H1 (cell line): ENCODE measurements around the gene TNPO3. TPM values are rescaled to one million over a fixed set of nuclear protein-coding genes. Genes with fewer than 3 reads are reported as not detected.
A peak's percentile ranks its signal among the peaks of the same experiment; 100 is the strongest.
"Not testable (repeated sequence)": the region's sequence is repeated elsewhere in the genome, so short reads cannot be mapped to it uniquely, and the experiment has no call there.

Source experiments
- CTCF ChIA-PET: fragments of 300-600 bp; sonication (Branson Sonifier 250); formaldehyde crosslinking; loops from one replicate; lab custom pipeline; 2021; ENCODE audit not compliant: partially characterized antibody; lab: Charles Lee
- POLR2A ChIA-PET: fragments of 300-600 bp; sonication (Branson Sonifier 250); formaldehyde crosslinking; loops from one replicate; lab custom pipeline; 2021; ENCODE audit warnings: inconsistent platforms; ENCODE audit not compliant: partially characterized antibody; lab: Charles Lee
- DNase-seq, 2 experiments: peaks; one replicate each; pipeline versions ENCODE4 v3.0.0 to v3.0.0-alpha.2; 2010 to 2022; ENCODE audit warnings: low spot score in 2 of 2, low read depth in 1 of 2, mixed read lengths in 1 of 2
- FAIRE-seq: peaks from 2 replicates; lab custom pipeline; 2011; peaks lifted over from hg19 to GRCh38; lab: Jason Lieb, UNC
- H2AFZ ChIP-seq: 2 replicates; pipeline ENCODE4 v1.8.1; 2012; ENCODE audit warnings: low read length, inconsistent platforms
- H2AK5ac ChIP-seq: 2 replicates; pipeline ENCODE4 v1.6.1; 2013; ENCODE audit warnings: low read depth, low read length
- H2BK120ac ChIP-seq: replicated peaks from 2 replicates; pipeline ENCODE3; 2013; ENCODE audit warnings: low read depth, low read length, inconsistent platforms
- H2BK12ac ChIP-seq: 2 replicates; pipeline ENCODE4 v1.6.1; 2013; ENCODE audit warnings: low read depth, low read length
- H2BK15ac ChIP-seq: 2 replicates; pipeline ENCODE4 v1.6.1; 2013; ENCODE audit warnings: low read length
- H2BK20ac ChIP-seq: 2 replicates; pipeline ENCODE4 v1.6.1; 2013; ENCODE audit warnings: low read length
- H2BK5ac ChIP-seq: 2 replicates; pipeline ENCODE4 v1.6.1; 2013; ENCODE audit warnings: low read depth, low read length
- H3K14ac ChIP-seq: 2 replicates; pipeline ENCODE4 v1.6.1; 2013; ENCODE audit warnings: inconsistent platforms; ENCODE audit not compliant: insufficient read length
- H3K18ac ChIP-seq: 2 replicates; pipeline ENCODE4 v1.6.1; 2013; ENCODE audit warnings: low read length; ENCODE audit errors: extremely low read depth
- H3K23ac ChIP-seq: 2 replicates; pipeline ENCODE4 v1.6.1; 2013; ENCODE audit warnings: inconsistent platforms; ENCODE audit not compliant: insufficient read length
- H3K23me2 ChIP-seq: 2 replicates; pipeline ENCODE4 v1.6.1; 2013; ENCODE audit warnings: low read depth, low read length
- H3K27ac ChIP-seq: 2 replicates; pipeline ENCODE4 v1.6.1; 2011; ENCODE audit warnings: low read depth, low read length, inconsistent platforms
- H3K27me3 ChIP-seq, 4 experiments: replicated peaks in 1 of 4; 1 replicate in 1 of 4; 2 replicates in 3 of 4; pipeline versions ENCODE4 v1.6.1 to v1.8.1; 2011 to 2013; ENCODE audit warnings: low read length in 3 of 4, mild to moderate bottlenecking in 3 of 4, inconsistent platforms in 2 of 4, mixed read lengths in 2 of 4, moderate library complexity in 1 of 4; ENCODE audit not compliant: control insufficient read depth in 3 of 4, insufficient read depth in 3 of 4; ENCODE audit errors: extremely low read depth in 1 of 4
- H3K36me3 ChIP-seq, 4 experiments: 2 replicates each; pipeline versions ENCODE4 v1.6.1 to v1.8.1; 2011 to 2013; ENCODE audit warnings: mild to moderate bottlenecking in 4 of 4, low read length in 3 of 4, moderate library complexity in 2 of 4, control low read depth in 1 of 4, inconsistent platforms in 1 of 4; ENCODE audit not compliant: insufficient read depth in 4 of 4, control insufficient read depth in 2 of 4
- H3K4ac ChIP-seq: replicated peaks from 2 replicates; pipeline ENCODE3; 2013; ENCODE audit warnings: low read length, low read depth, mixed read lengths, inconsistent platforms; ENCODE audit not compliant: insufficient read length
- H3K4me1 ChIP-seq, 4 experiments: replicated peaks in 1 of 4; 1 replicate in 1 of 4; 2 replicates in 3 of 4; pipeline versions ENCODE4 v1.6.1 to v1.8.1; 2011 to 2013; ENCODE audit warnings: low read length in 3 of 4, inconsistent platforms in 2 of 4, mixed read lengths in 1 of 4; ENCODE audit not compliant: insufficient read depth in 4 of 4, control insufficient read depth in 3 of 4
- H3K4me2 ChIP-seq, 2 experiments: 2 replicates each; pipeline versions ENCODE4 v1.6.1 to v1.8.1; 2011 to 2013; ENCODE audit warnings: low read depth in 2 of 2, low read length in 2 of 2, control low read depth in 1 of 2, inconsistent platforms in 1 of 2, mild to moderate bottlenecking in 1 of 2; ENCODE audit not compliant: insufficient read depth in 1 of 2
- H3K4me3 ChIP-seq, 4 experiments: fragments of 200-600, 300-600 bp in 1 of 4; sonication (generic), shearing (Covaris generic), sonication (Bioruptor Twin) in 1 of 4; 2 replicates each; pipeline versions ENCODE4 v1.5.1 to v1.8.1; 2011 to 2016; ENCODE audit warnings: low read length in 4 of 4, low read depth in 3 of 4, control low read depth in 2 of 4, inconsistent platforms in 2 of 4, mild to moderate bottlenecking in 2 of 4, mixed read lengths in 1 of 4, moderate library complexity in 1 of 4; ENCODE audit not compliant: insufficient read depth in 2 of 4; ENCODE audit errors: extremely low read depth in 1 of 4
- H3K56ac ChIP-seq: replicated peaks from 2 replicates; pipeline ENCODE3; 2013; ENCODE audit warnings: low read depth, mild to moderate bottlenecking, mixed read lengths, low read length, inconsistent platforms; ENCODE audit not compliant: insufficient read length
- H3K79me1 ChIP-seq: 2 replicates; pipeline ENCODE4 v1.6.1; 2013; ENCODE audit warnings: low read depth, low read length, control low read depth
- H3K79me2 ChIP-seq, 2 experiments: 2 replicates each; pipeline versions ENCODE4 v1.6.1 to v1.8.1; 2012 to 2013; ENCODE audit warnings: low read length in 2 of 2, mild to moderate bottlenecking in 2 of 2, inconsistent platforms in 1 of 2; ENCODE audit not compliant: insufficient read depth in 2 of 2, control insufficient read depth in 1 of 2
- H3K9ac ChIP-seq, 4 experiments: replicated peaks in 1 of 4; 1 replicate in 1 of 4; 2 replicates in 3 of 4; pipeline versions ENCODE4 v1.6.1 to v1.8.1; 2011 to 2013; ENCODE audit warnings: low read depth in 3 of 4, low read length in 3 of 4, control low read depth in 2 of 4, mild to moderate bottlenecking in 2 of 4, moderate library complexity in 2 of 4, inconsistent platforms in 1 of 4; ENCODE audit errors: extremely low read depth in 1 of 4
- H3K9me3 ChIP-seq, 2 experiments: 2 replicates each; pipeline versions ENCODE4 v1.6.1 to v1.8.1; 2012 to 2013; ENCODE audit warnings: mild to moderate bottlenecking in 2 of 2, moderate library complexity in 2 of 2, control low read depth in 1 of 2, inconsistent platforms in 1 of 2, low read depth in 1 of 2, low read length in 1 of 2, mixed read lengths in 1 of 2; ENCODE audit not compliant: insufficient read depth in 2 of 2
- H4K20me1 ChIP-seq, 2 experiments: replicated peaks in 1 of 2; 2 replicates each; pipeline versions ENCODE3 to v1.8.1; 2011 to 2013; ENCODE audit warnings: inconsistent platforms in 2 of 2, low read length in 2 of 2, mild to moderate bottlenecking in 1 of 2; ENCODE audit not compliant: insufficient read depth in 2 of 2, control insufficient read depth in 1 of 2
- H4K5ac ChIP-seq: 2 replicates; pipeline ENCODE4 v1.6.1; 2013; ENCODE audit warnings: low read length, low read depth, mixed read lengths, inconsistent platforms; ENCODE audit not compliant: insufficient read length
- H4K8ac ChIP-seq: 2 replicates; pipeline ENCODE4 v1.8.0; 2013; ENCODE audit warnings: mild to moderate bottlenecking, moderate library complexity, low read length, inconsistent platforms; ENCODE audit not compliant: insufficient read depth; ENCODE audit errors: extremely low read depth
- H4K91ac ChIP-seq: replicated peaks from 2 replicates; pipeline ENCODE3; 2013; ENCODE audit warnings: low read length, mixed read lengths, inconsistent platforms; ENCODE audit not compliant: insufficient read length
- CBX5 ChIP-seq: fragments of 300-800, 300-1000 bp; sonication (generic); IDR thresholded peaks from 2 replicates; pipeline ENCODE4 v1.7.1; 2016; ENCODE audit warnings: antibody characterized with exemption, low read length, low read depth
- KDM1A ChIP-seq: fragments of 200-600, 300-600 bp; sonication (generic); IDR thresholded peaks from 2 replicates; pipeline ENCODE4 v1.7.1; 2016; ENCODE audit warnings: mild to moderate bottlenecking, low read length, borderline replicate concordance
- NANOG ChIP-seq: IDR thresholded peaks from 2 replicates; pipeline ENCODE4 v1.6.1; 2011; ENCODE audit warnings: low read length, low read depth, mild to moderate bottlenecking, inconsistent platforms; ENCODE audit not compliant: insufficient read depth, poor library complexity, severe bottlenecking
- PHF8 ChIP-seq: fragments of 200-600 bp; sonication (generic); conservative IDR thresholded peaks from 2 replicates; pipeline ENCODE4 v1.7.1; 2012; ENCODE audit warnings: low read depth, mild to moderate bottlenecking, inconsistent platforms, low read length, moderate library complexity
- WGBS, 2 experiments: shearing (Covaris generic) in 1 of 2; methylation state at CpG; one replicate each; pipeline versions ENCODE4 v1.1.6 to v1.1.7; 2013 to 2015; ENCODE audit warnings: low lambda C conversion rate in 2 of 2, mixed read lengths in 2 of 2, inconsistent platforms in 1 of 2, low coverage in 1 of 2, missing lambda C conversion rate in 1 of 2; ENCODE audit not compliant: insufficient replicate concordance in 2 of 2, insufficient coverage in 1 of 2, insufficient read length in 1 of 2; ENCODE audit errors: extremely low coverage in 1 of 2, missing lambda C conversion rate in 1 of 2; 5-methylcytosine and 5-hydroxymethylcytosine counted together
- polyA plus RNA-seq, 7 experiments: library from polyadenylated mRNA; depleted of rRNA in 3 of 7; stranded (reverse) in 5 of 7; unstranded in 2 of 7; fragments of >200 nt in 5 of 7; fragments of 200-250 nt in 2 of 7; gene quantifications; 1 replicate in 5 of 7; 2 replicates in 1 of 7; 4 replicates in 1 of 7; pipeline versions ENCODE4 v1.2.1 to v1.2.3, GENCODE V29; 2011 to 2013; ENCODE audit warnings: missing spikeins in 2 of 7, mixed read lengths in 2 of 7
- total RNA-seq: library from RNA; stranded (reverse); fragmentation: NEBNext Ultra II Directional; extraction: Animal tissue kit (Norgen Biotek cat#: 25700); gene quantifications from 2 replicates; pipeline ENCODE4 v1.2.1, GENCODE V29; 2021

Gene TNPO3
- total and polyA plus RNA-seq, 2 of the 8 experiments (the other 6 are each of a cell fraction or from before 2014, with no cell fraction given), result 67.6 to 99.2 TPM

DNA sequence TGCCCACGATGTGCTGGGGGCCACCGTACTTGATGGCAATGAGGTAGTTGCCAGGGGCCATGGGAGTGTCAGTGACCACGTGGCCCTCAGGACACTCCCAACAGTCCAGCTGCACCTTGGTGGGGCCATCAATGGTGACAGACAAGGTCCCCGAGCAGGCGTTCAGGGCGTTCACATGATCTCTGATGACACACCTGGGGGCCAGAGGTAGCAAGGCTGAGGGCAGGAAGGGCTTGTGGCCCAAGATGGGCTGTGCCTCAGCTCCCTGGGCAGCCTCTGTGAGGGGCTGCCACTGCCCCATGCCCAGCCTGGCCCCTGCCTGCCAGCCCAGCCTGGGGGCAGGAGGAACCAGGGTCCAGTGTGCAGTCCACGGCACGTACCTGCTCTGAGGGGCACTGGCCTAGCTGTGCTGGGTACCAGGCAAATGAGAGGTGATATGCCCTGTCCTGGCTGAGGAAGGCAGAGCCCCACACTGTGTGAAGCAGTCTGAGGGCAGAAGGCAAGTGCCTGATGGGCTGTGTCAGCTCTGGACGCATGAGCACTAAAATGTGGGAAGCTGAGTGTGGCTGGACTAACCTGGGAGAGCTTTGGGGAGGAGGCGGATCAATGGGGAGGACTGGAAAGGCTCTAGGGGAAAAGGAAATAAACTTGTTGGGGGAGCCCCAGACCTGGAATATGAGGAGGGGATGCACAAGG is 140.9 kb downstream of the TNPO3 start (continued):
- no peak for TF ChIP-seq NANOG
- no peak for TF ChIP-seq PHF8
- TF ChIP-seq CBX5, result no peak
- no peak for TF ChIP-seq KDM1A

DNA sequence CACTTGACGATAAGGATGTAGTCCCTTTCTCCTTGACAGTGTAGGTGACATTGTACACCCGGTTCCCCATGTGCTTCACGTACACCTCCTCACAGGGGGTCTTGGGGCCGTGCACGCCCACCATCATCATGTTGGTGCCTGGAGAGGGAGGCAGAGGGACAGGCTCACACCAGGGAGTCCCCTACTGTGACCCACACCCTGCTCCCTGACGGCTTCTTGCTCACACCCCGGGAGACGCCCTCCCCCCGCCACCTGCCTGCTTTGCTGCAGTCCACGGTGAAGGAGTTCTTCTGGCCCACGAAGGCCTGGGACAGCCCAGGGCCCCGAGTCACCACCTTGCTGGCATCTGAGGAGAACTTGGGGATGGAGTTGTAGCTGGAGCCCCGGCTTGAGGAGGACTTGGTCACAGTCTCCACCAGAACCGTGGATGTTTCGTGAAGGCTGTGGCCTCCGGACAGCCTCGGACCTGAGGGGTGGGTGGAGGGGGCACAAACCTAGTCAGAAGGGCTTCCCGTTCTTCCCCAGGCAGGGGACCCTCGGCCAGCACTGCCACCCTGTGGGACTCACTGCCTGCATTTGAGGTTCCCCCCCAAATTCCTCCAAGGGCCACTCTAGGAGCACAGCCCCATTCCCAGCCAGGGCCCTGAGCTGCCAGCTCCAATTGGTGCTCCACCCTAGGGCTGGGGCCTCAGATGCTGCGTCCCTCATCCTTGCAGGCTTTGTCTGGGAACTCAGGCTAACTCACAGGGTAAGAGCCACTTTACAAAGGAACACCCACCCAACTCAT is 142.0 kb downstream of the TNPO3 start:
- H3K79me2 ChIP-seq, H4K8ac ChIP-seq, H3K56ac ChIP-seq, H4K91ac ChIP-seq, H3K9me3 ChIP-seq, H3K79me1 ChIP-seq, H2BK5ac ChIP-seq, H3K23ac ChIP-seq, H4K5ac ChIP-seq, H2BK120ac ChIP-seq, H2BK20ac ChIP-seq, H2AFZ ChIP-seq, H3K14ac ChIP-seq, H4K20me1 ChIP-seq, H3K27ac ChIP-seq, H2BK15ac ChIP-seq, H3K4me3 ChIP-seq, POLR2A ChIA-PET, FAIRE-seq, H3K18ac ChIP-seq, H3K4ac ChIP-seq, H3K4me2 ChIP-seq, H2AK5ac ChIP-seq, H3K36me3 ChIP-seq, H3K9ac ChIP-seq: not testable (repeated sequence)
- Histone ChIP-seq H2BK12ac (0 out of 2 replicates have a peak overlapping the region, but pooled peaks have one; percentile 68), H3K4me1 (peaks cover 4 to 45% (median 20%) of the 10 kb centered on the region in 4 experiments), H3K23me2 (peaks cover 17% of the 10 kb centered on the region; the same call in 1 of the 2 replicates), H3K27me3 (peaks cover 31 to 76% (median 61%) of the 10 kb centered on the region in 4 experiments)
- peak in 1 of 2 experiments; percentile 30 for DNase-seq
- CTCF ChIA-PET, result interaction anchor here (1.5 to 2.8 kb wide), 2 partner anchors 9 to 44 kb away, joined by 5 to 11 read pairs; no protein-coding TSS in a partner anchor
- WGBS, 2 experiments, result 100% methylated on average over 1 of the region's 20 CpGs; no CpG with 5 or more reads in 1 of the 2 experiments
